Epidermal melanocyte (primary cell): ENCODE data around the gene C2orf76.

Experiments used
- DNase-seq: peaks from one replicate; pipeline ENCODE4 v3.0.0; 2011; ENCODE audit warnings: low spot score; ENCODE audit not compliant: insufficient read length

The C2orf76 gene

DNA sequence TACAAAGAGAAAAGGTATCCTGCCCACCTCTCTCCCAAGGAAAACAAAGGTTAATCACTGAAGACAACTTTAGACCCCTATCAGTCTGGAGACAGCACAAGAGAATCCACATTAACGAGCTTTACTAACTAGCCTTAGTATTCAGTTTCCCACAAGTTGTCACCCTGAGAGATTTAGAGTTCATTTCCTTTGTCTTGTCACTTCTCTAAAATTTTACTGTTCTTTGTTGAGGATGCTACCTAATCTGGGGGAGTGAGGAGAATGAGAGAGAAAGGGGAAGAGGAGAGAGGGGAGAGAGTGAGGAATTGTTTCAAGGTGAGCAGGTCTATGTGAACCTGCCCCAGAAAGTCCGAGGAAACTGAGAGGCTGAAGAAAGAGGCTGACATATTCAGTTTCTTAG lies 28.4 kb downstream of the C2orf76 start:
- no peak for DNase-seq

- no peak for DNase-seq
Measured at GRCh38 chr2:119337749-119338148, 28.9 kb downstream of the C2orf76 start.

DNA sequence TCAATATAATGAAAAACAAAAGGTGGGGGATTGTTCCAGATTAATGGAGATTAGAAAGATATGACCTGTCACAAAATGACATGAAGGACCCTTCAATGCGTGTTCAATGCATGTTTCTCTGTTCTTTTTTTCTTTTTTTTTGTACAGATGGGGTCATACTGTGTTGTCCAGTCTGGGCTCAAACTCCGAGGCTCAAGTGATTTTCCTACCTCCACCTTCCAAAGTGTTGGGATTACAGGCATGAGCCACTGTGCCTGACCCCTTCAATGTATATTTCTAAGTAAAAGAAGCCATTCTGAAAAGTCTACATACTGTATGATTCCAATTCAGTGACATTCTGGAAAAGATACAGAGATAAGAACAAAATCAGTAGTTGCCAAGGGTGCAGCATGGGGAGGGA lies 32.8 kb downstream of the C2orf76 start:
- no peak for DNase-seq

- no peak for DNase-seq
Measured at GRCh38 chr2:119333360-119333759, 33.3 kb downstream of the C2orf76 start.

DNA sequence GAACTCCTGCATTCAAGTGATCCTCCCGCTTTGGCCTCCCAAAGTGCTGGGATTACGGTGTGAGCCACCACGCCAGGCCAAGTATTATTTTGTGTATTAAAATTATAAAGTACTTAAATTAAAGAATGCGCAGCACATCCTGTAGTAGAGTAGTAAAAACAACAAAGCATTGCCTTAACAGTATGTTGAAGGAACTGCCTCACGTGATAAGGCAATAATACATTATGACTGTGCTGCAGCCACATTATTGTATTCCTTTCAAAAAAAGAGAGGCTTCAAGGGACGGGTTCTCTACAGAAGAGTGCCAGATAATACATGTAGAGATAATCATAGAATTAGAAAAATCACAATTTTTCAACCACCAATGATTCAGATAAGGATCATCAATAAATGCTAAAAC lies 33.7 kb downstream of the C2orf76 start:
- DNase-seq, result no peak

DNA sequence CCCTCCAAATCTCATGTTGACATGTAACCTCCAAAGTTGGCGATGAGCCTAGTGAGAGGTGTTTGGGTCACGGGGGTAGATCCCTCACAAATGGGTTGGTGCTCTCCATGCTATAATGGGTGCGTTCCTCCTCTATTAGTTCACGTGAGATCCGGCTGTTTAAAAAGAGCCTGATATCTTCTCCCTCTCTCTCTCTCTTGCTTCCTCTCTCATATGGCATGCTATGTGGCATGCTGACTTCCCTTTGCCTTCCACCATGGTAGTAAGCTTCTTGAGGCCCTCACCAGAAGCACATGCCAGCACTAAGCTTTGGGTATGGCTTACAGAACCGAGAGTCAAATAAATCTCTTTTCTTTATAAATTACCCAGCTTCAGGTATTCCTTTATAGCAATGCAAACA lies 39.2 kb downstream of the C2orf76 start:
- no peak for DNase-seq

DNA sequence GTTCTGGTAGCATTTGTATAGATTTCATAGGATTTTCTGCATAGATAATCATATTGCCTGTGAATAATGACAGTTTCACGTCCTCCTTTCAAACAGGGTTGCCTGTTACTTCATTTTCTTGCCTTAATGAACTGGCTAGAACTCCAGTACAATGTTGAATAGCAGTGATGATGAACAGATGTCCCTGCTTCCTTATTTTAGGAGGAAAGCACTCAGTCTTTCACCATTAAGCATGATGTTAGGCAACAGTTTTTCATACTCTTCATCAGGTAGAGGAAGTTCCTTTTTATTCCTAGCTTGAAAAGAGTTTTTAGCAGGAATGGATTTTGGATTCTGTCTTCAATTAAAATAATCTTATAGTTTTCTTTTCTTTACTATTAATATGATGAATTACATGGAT lies 39.7 kb downstream of the C2orf76 start:
- DNase-seq, result no peak

GRCh38 chr2:119324685-119325270 lies 41.9 kb downstream of the C2orf76 start:
- DNase-seq, result no peak

- DNase-seq, result no peak
Measured at GRCh38 chr2:119323459-119323858, 43.2 kb downstream of the C2orf76 start.

- DNase-seq, result no peak
Measured at GRCh38 chr2:119319593-119319992, 47.0 kb downstream of the C2orf76 start.

DNA sequence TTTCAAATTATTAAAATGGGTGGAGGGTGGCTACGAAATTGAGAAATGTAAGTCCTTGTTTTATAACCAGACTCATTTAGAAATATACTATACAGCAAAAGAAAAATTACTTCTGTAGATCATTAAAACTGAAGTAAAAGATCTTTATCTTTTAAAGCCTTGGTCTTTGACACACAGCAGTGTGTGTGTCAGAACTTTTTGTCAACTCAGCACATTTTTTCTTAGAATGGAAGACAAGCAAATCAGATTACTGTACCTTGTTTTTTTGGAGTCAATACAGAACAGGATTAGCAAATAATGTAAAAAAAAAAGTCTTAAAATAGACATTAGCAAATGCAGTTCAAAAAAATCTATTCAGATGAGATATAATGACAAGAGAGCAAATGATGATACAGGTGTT lies 49.1 kb downstream of the C2orf76 start:
- no peak for DNase-seq

DNA sequence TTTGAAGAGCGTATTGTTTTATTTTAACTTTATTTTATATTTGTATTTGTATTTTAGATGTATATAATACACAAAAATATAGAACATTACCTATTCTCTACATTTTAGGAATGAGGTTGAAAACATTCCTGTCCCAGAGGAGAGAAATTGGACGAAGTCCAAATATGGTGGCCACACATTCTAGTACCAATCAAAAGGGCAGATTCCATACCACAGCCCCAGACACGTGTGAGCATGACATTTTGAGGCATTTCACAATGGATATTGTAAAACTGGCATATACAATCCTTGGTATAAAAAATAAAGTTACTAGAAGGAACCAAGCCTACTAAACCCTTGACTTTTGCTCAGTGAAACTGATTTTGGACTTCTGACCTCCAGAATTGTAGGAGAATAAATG lies 50.6 kb downstream of the C2orf76 start:
- DNase-seq, result no peak

DNA sequence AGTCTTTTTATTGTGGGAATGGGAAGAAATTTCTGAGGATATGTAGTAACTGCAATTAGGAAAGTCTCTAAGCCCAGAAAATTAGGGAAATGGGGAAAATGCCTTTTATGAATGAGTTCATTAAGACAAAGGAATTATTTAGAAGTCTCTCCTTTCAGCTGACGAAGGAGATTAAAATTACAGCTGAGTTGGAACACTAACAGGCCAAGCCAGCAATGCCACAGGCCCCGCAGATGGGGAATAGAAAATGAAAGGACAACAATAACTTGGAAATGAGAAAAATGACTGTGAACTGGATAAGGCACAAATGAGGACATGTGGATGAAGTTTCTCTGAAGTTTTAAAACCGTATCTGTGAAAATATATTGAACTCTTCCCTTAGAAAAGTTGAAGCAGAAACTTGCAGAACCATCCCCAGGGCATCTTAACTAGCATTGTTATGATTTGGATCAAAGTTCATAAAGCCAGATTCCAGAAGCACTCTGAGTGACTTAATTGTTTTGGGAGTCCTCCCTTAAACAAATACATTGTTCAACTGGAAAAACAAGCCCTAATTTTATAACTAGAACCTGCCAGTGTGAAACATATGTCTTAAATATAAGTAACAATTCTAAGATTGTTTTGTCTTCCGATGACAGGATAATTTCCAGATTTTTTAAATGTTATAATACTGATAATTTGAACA lies 51.3 kb downstream of the C2orf76 start:
- DNase-seq, result no peak

GRCh38 chr2:119311831-119312230 lies 54.8 kb downstream of the C2orf76 start:
- DNase-seq, result no peak

DNA sequence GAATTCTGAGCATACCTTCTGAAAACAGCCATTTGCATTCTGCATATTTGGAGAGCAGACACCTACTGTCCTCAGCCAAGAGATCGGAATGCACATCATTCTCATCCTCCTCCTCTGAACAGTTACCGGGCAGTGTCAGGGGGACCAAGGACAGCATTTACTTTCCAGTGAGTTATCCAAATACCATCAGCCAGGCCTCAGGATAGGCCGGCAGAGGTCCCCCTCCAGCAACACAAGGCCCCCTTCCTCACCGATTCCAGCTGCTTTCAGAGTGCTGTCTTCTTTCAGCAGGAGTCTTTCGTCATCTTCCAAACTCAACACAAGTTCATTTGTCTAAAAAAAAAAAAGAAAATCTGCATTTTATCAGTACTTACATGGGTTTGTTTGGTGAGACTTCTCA lies 55.3 kb downstream of the C2orf76 start:
- DNase-seq, result no peak

GRCh38 chr2:119308793-119309330 lies 57.8 kb downstream of the C2orf76 start:
- no peak for DNase-seq

DNA sequence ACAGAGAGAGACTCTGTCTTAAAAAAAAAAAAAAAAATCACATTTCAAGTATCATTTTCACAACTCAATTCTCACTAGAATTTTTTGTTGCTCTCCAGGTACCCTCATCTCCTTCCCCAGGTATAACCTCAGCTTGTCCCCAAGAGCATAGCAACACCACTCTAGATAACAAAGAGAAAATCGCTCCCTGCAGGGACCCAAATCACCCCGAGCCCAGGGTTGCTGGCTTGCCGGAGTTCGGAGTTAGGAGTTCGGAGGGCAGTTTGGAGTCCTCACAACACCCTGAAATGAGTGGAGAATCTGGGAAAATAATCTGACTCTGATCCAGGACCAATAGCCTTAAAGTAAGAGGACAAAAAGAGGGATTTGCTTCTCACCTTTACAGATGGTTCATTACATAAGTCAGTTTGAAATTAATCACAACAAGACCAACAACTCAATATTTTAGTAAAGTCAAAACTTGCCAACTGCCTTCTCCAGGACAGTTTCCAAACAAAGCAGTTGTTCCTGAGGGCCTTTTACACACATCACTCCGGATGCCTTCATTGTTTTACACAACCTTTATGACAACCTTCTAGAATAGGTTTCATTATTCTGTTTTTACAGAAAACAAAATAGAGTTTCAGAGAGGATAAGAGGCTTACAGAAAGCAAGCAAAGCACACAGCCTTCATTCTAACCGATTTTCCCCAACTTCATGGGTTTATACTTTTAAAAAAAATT lies 59.1 kb downstream of the C2orf76 start:
- no peak for DNase-seq

- DNase-seq, result no peak
Measured at GRCh38 chr2:119306196-119306590, 60.4 kb downstream of the C2orf76 start.

DNA sequence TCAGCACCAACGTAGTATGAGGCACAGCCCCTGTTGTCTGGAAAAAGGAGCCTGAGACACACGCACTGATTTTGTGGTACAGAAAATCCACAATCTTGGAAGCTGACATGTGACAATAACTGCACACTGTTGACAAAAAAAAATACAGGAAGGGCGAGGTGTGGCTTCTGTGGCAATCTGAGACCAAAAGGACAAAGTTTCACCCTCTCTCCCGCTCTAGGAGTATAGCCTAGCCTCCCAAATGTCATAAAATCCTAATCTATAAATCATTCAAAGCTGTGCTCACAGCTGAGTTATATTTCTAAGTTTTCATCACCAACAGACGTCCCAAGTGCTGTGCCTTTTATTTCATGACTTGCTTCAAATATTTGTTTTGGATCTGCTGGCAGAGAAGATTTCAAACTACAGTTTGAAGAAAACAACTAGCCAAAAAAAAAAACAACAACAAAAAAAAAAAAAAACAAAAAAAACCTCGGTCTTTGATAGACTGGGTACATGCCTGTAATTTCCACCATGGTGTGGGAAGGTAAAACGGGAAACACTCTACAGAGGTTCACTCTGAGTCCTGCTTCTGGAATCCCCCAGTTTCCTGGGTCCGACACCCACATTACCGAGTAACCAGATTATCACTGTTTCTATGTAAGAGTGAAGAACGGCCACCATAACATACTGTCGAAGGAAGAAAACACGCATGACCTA lies 61.0 kb downstream of the C2orf76 start:
- no peak for DNase-seq

DNA sequence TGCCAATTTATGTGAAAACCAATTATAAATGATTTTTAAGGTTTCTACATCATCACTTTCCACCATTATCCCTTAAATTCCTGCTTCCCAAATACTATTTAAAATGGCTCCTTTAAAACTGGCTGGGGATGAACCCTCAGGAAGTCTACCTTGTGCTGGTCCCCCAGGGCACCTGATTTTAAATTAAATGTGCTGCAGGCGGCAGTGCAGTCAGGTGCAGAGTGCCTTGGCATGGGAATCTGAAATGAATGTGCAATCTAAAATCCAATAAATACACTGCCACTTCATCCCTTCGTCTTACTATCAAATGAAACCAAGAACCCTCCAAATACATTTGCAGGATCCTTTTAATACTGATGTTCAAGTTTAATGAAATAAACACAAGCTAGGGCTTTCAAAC lies 61.8 kb downstream of the C2orf76 start:
- DNase-seq, result no peak

DNA sequence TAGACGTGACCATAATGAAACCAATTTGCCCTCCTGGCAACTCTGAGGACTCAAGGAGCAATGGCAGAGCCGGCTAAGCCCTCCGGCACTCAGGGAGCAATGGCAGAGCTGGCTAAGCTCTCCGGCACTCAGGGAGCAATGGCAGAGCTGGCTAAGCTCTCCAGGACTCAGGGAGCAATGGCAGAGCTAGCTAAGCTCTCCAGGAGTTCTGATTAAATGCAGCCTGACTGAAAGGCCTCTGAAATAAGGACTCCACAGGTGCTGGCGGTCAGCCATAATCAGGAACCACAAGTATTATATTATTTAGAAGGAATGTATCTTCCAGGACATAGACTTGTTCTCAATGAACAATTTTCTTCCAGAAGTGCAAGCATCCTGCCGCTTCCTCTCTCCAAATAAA lies 65.2 kb downstream of the C2orf76 start:
- no peak for DNase-seq
